Neural cell (in vitro differentiated cells): Measurements from ENCODE around the gene CLTC. TPM values are rescaled to one million over a fixed set of nuclear protein-coding genes. Genes with fewer than 3 reads are reported as not detected.

Experiments used
- H2AFZ ChIP-seq: fragments of 200-600, 300-800 bp; sonication (generic), shearing (Covaris generic); 2 replicates; pipeline ENCODE4 v1.6.0; 2014; ENCODE audit warnings: low read depth, mild to moderate bottlenecking, antibody characterized with exemption, low read length, moderate library complexity
- H3F3A ChIP-seq: fragments of 200-600 bp; shearing (Covaris generic); 2 replicates; pipeline ENCODE4 v1.6.1; 2016; ENCODE audit warnings: mild to moderate bottlenecking, moderate library complexity, mixed read lengths, antibody characterized with exemption, low read length; ENCODE audit not compliant: insufficient read depth, poor library complexity, severe bottlenecking
- H3K27ac ChIP-seq: fragments of 200-600, 300-800 bp; sonication (generic), shearing (Covaris generic); 2 replicates; pipeline ENCODE4 v1.5.1; 2014; ENCODE audit warnings: mild to moderate bottlenecking, low read length, moderate library complexity
- H3K27me3 ChIP-seq: fragments of 300-800, 200-600 bp; sonication (generic), shearing (Covaris generic); 2 replicates; pipeline ENCODE4 v1.6.0; 2014; ENCODE audit warnings: mild to moderate bottlenecking, low read depth, low read length, moderate library complexity; ENCODE audit not compliant: insufficient read depth
- H3K36me3 ChIP-seq: fragments of 300-800, 200-600 bp; sonication (generic), shearing (Covaris generic); 2 replicates; pipeline ENCODE4 v1.5.1; 2014; ENCODE audit warnings: mild to moderate bottlenecking, antibody characterized with exemption, low read length, moderate library complexity; ENCODE audit not compliant: insufficient read depth
- H3K4me2 ChIP-seq: fragments of 300-800, 200-600 bp; sonication (generic), shearing (Covaris generic); 2 replicates; pipeline ENCODE4 v1.6.0; 2014; ENCODE audit warnings: mild to moderate bottlenecking, low read length
- H3K4me3 ChIP-seq: fragments of 300-800, 200-600 bp; sonication (generic), shearing (Covaris generic); 2 replicates; pipeline ENCODE4 v1.5.1; 2014; ENCODE audit warnings: mild to moderate bottlenecking, low read length, moderate library complexity
- H3K79me2 ChIP-seq: fragments of 200-600 bp; shearing (Covaris generic); replicated peaks from 2 replicates; pipeline ENCODE4 v1.6.0; 2014; ENCODE audit warnings: mild to moderate bottlenecking, low read length, moderate library complexity; ENCODE audit not compliant: insufficient read depth
- H3K9ac ChIP-seq: fragments of 300-800, 200-600 bp; sonication (generic), shearing (Covaris generic); 2 replicates; pipeline ENCODE4 v1.6.1; 2016; ENCODE audit warnings: mild to moderate bottlenecking, low read length, mixed read lengths
- H3K9me2 ChIP-seq: fragments of 200-600 bp; shearing (Covaris generic); 2 replicates; pipeline ENCODE4 v1.6.1; 2016; ENCODE audit warnings: mild to moderate bottlenecking, low read length, mixed read lengths; ENCODE audit not compliant: insufficient read depth
- H3K9me3 ChIP-seq: fragments of 200-600, 300-800 bp; sonication (generic), shearing (Covaris generic); 2 replicates; pipeline ENCODE4 v1.6.1; 2016; ENCODE audit warnings: mild to moderate bottlenecking, mixed run types, low read length, moderate library complexity, mixed read lengths
- H4K20me1 ChIP-seq: fragments of 200-600 bp; shearing (Covaris generic); 2 replicates; pipeline ENCODE4 v1.6.1; 2016; ENCODE audit warnings: mild to moderate bottlenecking, mixed run types; ENCODE audit not compliant: insufficient read depth
- EP300 ChIP-seq: fragments of 450-650 bp; conservative IDR thresholded peaks from 2 replicates; pipeline ENCODE4 v1.6.1; 2014; ENCODE audit warnings: antibody characterized with exemption, mild to moderate bottlenecking, moderate library complexity; ENCODE audit not compliant: poor library complexity, severe bottlenecking
- EZH2 ChIP-seq: fragments of 200-600, 300-800 bp; shearing (Covaris generic), sonication (generic); IDR thresholded peaks from 2 replicates; pipeline ENCODE4 v1.6.1; 2014; ENCODE audit warnings: antibody characterized with exemption, low read length, borderline replicate concordance, mild to moderate bottlenecking; ENCODE audit not compliant: insufficient read depth, poor library complexity, severe bottlenecking
- MXI1 ChIP-seq: fragments of 450-650 bp; conservative IDR thresholded peaks from 2 replicates; pipeline ENCODE4 v1.6.1; 2014; ENCODE audit warnings: antibody characterized with exemption, mild to moderate bottlenecking; ENCODE audit not compliant: poor library complexity, severe bottlenecking
- POLR2AphosphoS5 ChIP-seq: IDR thresholded peaks from 2 replicates; pipeline ENCODE4 v1.6.1; 2012
- RAD21 ChIP-seq: fragments of 450-650 bp; conservative IDR thresholded peaks from 2 replicates; pipeline ENCODE4 v1.6.1; 2014; ENCODE audit warnings: antibody characterized with exemption, mild to moderate bottlenecking, moderate library complexity
- SMC3 ChIP-seq: fragments of 450-650 bp; conservative IDR thresholded peaks from 2 replicates; pipeline ENCODE4 v1.6.1; 2014; ENCODE audit warnings: antibody characterized with exemption, mild to moderate bottlenecking, moderate library complexity; ENCODE audit not compliant: poor library complexity
- TAF1 ChIP-seq: IDR thresholded peaks from 2 replicates; pipeline ENCODE4 v1.6.1; 2012; ENCODE audit warnings: low read depth
- polyA plus RNA-seq: library from polyadenylated mRNA; depleted of rRNA; stranded (reverse); fragments of >200 nt; gene quantifications from 2 replicates; pipeline ENCODE4 v1.2.3, GENCODE V29; 2014
- TF ChIP-seq, protein P1 (sequence below): IDR thresholded peaks from 2 replicates; pipeline ENCODE4 v1.6.1; 2012; ENCODE audit warnings: borderline replicate concordance
- TF ChIP-seq, protein P2 (sequence below): fragments of 450-650 bp; IDR thresholded peaks from 2 replicates; pipeline ENCODE4 v1.5.1; 2014; ENCODE audit warnings: antibody characterized with exemption, mild to moderate bottlenecking, moderate library complexity; ENCODE audit not compliant: poor library complexity, severe bottlenecking

The CLTC gene
- polyA plus RNA-seq, 1 donor from 2014 or later = 218 TPM

DNA sequence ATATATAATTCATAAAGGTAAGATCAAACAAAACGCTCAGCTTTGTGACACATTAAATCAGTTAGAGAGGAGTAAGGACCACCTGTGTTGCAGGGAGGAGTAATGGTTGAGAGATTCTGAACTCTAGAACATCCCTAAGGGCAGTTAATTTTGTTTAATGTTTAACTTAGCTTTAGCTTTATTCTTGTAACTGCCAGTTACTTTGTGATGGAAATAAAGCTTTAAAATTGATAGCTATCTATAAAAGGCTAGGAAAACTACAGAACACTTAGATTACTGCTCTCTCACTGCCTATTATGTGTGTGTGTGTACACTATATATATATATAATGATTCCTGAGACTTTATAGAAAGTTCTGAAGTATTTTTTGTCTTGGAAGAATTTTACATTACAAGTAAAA lies 49.7 kb downstream of the CLTC start:
- TF ChIP-seq RAD21 (no peak), EP300 (no peak), SMC3 (no peak)
- H3K9ac ChIP-seq = no peak overlapping the region
- no peak overlapping the region for H3K4me2 ChIP-seq
- H4K20me1 ChIP-seq = no peaks in the 10 kb centered on the region
- H3K27me3 ChIP-seq = no peaks in the 10 kb centered on the region
- H2AFZ ChIP-seq = no peak overlapping the region
- peaks cover 24% of the 10 kb centered on the region for H3K36me3 ChIP-seq
- no peaks in the 10 kb centered on the region for H3K9me3 ChIP-seq
- H3F3A ChIP-seq = no peaks in the 10 kb centered on the region
- H3K27ac ChIP-seq = no peak overlapping the region
- H3K79me2 ChIP-seq = peaks cover 6% of the 10 kb centered on the region
- no peak overlapping the region for H3K4me3 ChIP-seq
- H3K9me2 ChIP-seq = no peaks in the 10 kb centered on the region

DNA sequence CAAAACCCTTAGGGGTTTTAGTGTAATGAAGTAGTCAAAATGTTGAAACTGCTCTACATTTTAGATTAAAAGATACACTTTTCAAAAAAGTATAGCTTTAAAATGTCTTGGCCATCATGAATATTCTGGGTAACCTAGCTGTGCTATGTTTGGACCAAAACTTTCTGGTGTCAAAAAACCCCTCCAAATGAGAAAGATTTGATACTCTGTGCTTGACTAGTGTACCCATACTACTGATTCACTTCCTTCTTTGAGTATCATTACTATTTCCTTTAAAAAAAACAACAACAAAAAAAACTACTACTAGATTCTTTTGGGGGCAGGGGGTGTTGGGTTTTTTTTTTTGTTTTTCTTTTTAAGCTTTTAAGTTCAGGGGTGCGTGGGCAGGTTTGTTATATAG lies 50.2 kb downstream of the CLTC start:
- TF ChIP-seq, protein P1, sequence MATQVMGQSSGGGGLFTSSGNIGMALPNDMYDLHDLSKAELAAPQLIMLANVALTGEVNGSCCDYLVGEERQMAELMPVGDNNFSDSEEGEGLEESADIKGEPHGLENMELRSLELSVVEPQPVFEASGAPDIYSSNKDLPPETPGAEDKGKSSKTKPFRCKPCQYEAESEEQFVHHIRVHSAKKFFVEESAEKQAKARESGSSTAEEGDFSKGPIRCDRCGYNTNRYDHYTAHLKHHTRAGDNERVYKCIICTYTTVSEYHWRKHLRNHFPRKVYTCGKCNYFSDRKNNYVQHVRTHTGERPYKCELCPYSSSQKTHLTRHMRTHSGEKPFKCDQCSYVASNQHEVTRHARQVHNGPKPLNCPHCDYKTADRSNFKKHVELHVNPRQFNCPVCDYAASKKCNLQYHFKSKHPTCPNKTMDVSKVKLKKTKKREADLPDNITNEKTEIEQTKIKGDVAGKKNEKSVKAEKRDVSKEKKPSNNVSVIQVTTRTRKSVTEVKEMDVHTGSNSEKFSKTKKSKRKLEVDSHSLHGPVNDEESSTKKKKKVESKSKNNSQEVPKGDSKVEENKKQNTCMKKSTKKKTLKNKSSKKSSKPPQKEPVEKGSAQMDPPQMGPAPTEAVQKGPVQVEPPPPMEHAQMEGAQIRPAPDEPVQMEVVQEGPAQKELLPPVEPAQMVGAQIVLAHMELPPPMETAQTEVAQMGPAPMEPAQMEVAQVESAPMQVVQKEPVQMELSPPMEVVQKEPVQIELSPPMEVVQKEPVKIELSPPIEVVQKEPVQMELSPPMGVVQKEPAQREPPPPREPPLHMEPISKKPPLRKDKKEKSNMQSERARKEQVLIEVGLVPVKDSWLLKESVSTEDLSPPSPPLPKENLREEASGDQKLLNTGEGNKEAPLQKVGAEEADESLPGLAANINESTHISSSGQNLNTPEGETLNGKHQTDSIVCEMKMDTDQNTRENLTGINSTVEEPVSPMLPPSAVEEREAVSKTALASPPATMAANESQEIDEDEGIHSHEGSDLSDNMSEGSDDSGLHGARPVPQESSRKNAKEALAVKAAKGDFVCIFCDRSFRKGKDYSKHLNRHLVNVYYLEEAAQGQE = no peak
- TF ChIP-seq RAD21 = no peak
- no peak for TF ChIP-seq POLR2AphosphoS5
- no peak for TF ChIP-seq SMC3
- Histone ChIP-seq H3F3A (no peaks in the 10 kb centered on the region), H3K27me3 (no peaks in the 10 kb centered on the region), H3K27ac (no peak overlapping the region), H4K20me1 (no peaks in the 10 kb centered on the region), H2AFZ (no peak overlapping the region), H3K36me3 (peaks cover 26% of the 10 kb centered on the region), H3K4me2 (no peak overlapping the region), H3K79me2 (peaks cover 6% of the 10 kb centered on the region), H3K4me3 (no peak overlapping the region), H3K9me2 (no peaks in the 10 kb centered on the region), H3K9me3 (no peaks in the 10 kb centered on the region), H3K9ac (no peak overlapping the region)

DNA sequence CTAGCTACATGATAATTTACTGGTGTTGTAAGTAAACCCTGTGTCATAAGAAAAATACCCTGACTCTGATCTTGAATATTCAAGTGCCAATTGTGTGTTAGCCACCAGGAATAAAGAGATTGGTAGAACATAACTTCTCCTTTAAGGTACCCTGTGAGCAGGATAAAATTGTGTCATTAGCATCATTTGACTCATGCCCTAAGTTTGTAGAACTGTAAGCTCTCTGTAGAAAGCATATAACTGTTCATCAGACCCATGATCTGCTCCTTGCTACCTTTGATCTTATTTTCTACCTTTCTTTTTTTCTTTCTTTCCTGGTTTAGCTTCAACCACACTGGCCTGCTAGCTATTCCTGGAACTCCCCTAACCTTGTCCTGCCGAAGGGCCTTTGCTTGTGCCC lies 51.7 kb downstream of the CLTC start:
- Histone ChIP-seq H4K20me1 (no peaks in the 10 kb centered on the region), H3K9me3 (no peaks in the 10 kb centered on the region), H3K9me2 (no peaks in the 10 kb centered on the region), H3K36me3 (peaks cover 22% of the 10 kb centered on the region), H3K27ac (no peak overlapping the region), H3K4me2 (no peak overlapping the region), H2AFZ (no peak overlapping the region), H3K4me3 (no peak overlapping the region), H3F3A (no peaks in the 10 kb centered on the region), H3K9ac (no peak overlapping the region), H3K79me2 (peaks cover 6% of the 10 kb centered on the region), H3K27me3 (no peaks in the 10 kb centered on the region)
- TF ChIP-seq, protein P1 = no peak
- TF ChIP-seq RAD21 (no peak), TAF1 (no peak), MXI1 (no peak), POLR2AphosphoS5 (no peak), EZH2 (no peak), EP300 (no peak)
- TF ChIP-seq, protein P2, sequence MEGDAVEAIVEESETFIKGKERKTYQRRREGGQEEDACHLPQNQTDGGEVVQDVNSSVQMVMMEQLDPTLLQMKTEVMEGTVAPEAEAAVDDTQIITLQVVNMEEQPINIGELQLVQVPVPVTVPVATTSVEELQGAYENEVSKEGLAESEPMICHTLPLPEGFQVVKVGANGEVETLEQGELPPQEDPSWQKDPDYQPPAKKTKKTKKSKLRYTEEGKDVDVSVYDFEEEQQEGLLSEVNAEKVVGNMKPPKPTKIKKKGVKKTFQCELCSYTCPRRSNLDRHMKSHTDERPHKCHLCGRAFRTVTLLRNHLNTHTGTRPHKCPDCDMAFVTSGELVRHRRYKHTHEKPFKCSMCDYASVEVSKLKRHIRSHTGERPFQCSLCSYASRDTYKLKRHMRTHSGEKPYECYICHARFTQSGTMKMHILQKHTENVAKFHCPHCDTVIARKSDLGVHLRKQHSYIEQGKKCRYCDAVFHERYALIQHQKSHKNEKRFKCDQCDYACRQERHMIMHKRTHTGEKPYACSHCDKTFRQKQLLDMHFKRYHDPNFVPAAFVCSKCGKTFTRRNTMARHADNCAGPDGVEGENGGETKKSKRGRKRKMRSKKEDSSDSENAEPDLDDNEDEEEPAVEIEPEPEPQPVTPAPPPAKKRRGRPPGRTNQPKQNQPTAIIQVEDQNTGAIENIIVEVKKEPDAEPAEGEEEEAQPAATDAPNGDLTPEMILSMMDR = no peak
